Keratinocyte (primary cell): ENCODE measurements around the gene GNPNAT1. TPM values are rescaled to one million over a fixed set of nuclear protein-coding genes. Genes with fewer than 3 reads are reported as not detected.

Experiments
- DNase-seq: peaks from one replicate; pipeline ENCODE4 v3.0.0-alpha.2; 2011; ENCODE audit warnings: low read depth, missing footprints, low spot score
- FAIRE-seq: peaks from 2 replicates; lab custom pipeline; 2011; peaks lifted over from hg19 to GRCh38; lab: Jason Lieb, UNC
- H2AFZ ChIP-seq: 2 replicates; pipeline ENCODE4 v1.6.0; 2012; ENCODE audit warnings: low read length, control low read depth, inconsistent platforms; ENCODE audit not compliant: control insufficient read depth
- H3K27ac ChIP-seq: 2 replicates; pipeline ENCODE4 v1.5.1; 2011; ENCODE audit warnings: low read length; ENCODE audit not compliant: control insufficient read depth, insufficient read depth
- H3K27me3 ChIP-seq: 3 replicates; pipeline ENCODE4 v1.6.0; 2011; ENCODE audit warnings: low read length; ENCODE audit not compliant: control insufficient read depth, insufficient read depth; ENCODE audit errors: extremely low read depth
- H3K36me3 ChIP-seq, 2 experiments: 2 replicates in 1 of 2; 3 replicates in 1 of 2; pipeline ENCODE4 v1.5.1; 2011; ENCODE audit warnings: low read length in 2 of 2, mild to moderate bottlenecking in 1 of 2; ENCODE audit not compliant: control insufficient read depth in 2 of 2, insufficient read depth in 2 of 2; ENCODE audit errors: extremely low read depth in 1 of 2
- H3K4me1 ChIP-seq: 3 replicates; pipeline ENCODE4 v1.5.1; 2011; ENCODE audit warnings: low read length; ENCODE audit not compliant: control insufficient read depth, insufficient read depth; ENCODE audit errors: extremely low read depth
- H3K4me2 ChIP-seq: 3 replicates; pipeline ENCODE4 v1.6.0; 2011; ENCODE audit warnings: low read depth, low read length; ENCODE audit not compliant: control insufficient read depth, insufficient read depth; ENCODE audit errors: extremely low read depth
- H3K4me3 ChIP-seq, 3 experiments: fragments of 200-600 bp in 1 of 3; sonication (generic) in 1 of 3; 2 replicates in 2 of 3; 3 replicates in 1 of 3; pipeline ENCODE4 v1.5.1; 2011 to 2016; ENCODE audit warnings: low read length in 3 of 3, mild to moderate bottlenecking in 3 of 3, control low read depth in 2 of 3, inconsistent platforms in 1 of 3, low read depth in 1 of 3, mixed read lengths in 1 of 3, mixed run types in 1 of 3, moderate library complexity in 1 of 3; ENCODE audit not compliant: control insufficient read depth in 2 of 3, insufficient read depth in 2 of 3; ENCODE audit errors: extremely low read depth in 1 of 3
- H3K79me2 ChIP-seq: 2 replicates; pipeline ENCODE4 v1.6.0; 2012; ENCODE audit warnings: low read length; ENCODE audit not compliant: control insufficient read depth, insufficient read depth
- H3K9ac ChIP-seq: 3 replicates; pipeline ENCODE4 v1.6.0; 2011; ENCODE audit warnings: low read length; ENCODE audit not compliant: control insufficient read depth, insufficient read depth; ENCODE audit errors: extremely low read depth
- H3K9me1 ChIP-seq: 3 replicates; pipeline ENCODE4 v1.6.0; 2011; ENCODE audit warnings: low read length; ENCODE audit not compliant: control insufficient read depth, insufficient read depth; ENCODE audit errors: extremely low read depth
- H3K9me3 ChIP-seq: 2 replicates; pipeline ENCODE4 v1.5.1; 2012; ENCODE audit warnings: low read depth, low read length; ENCODE audit not compliant: control insufficient read depth
- H4K20me1 ChIP-seq: 3 replicates; pipeline ENCODE4 v1.6.0; 2011; ENCODE audit warnings: low read length; ENCODE audit not compliant: control insufficient read depth, insufficient read depth; ENCODE audit errors: extremely low read depth
- CTCF ChIP-seq, 3 experiments: IDR thresholded peaks in 1 of 3; conservative IDR thresholded peaks in 1 of 3; optimal IDR thresholded peaks in 1 of 3; 2 replicates in 2 of 3; 3 replicates in 1 of 3; pipeline versions ENCODE3 to v1.5.1; 2011; ENCODE audit warnings: low read length in 3 of 3, mild to moderate bottlenecking in 3 of 3, moderate library complexity in 2 of 3, control low read depth in 1 of 3, inconsistent platforms in 1 of 3; ENCODE audit not compliant: insufficient read depth in 2 of 3; ENCODE audit errors: extremely low read depth in 1 of 3
- EZH2 ChIP-seq: IDR thresholded peaks from one replicate; pipeline ENCODE4 v1.6.1; 2012; ENCODE audit warnings: inconsistent platforms, mild to moderate bottlenecking, low read length, moderate library complexity
- dilution Hi-C: fragments of 300-500 bp; cut with MboI; formaldehyde crosslinking; loops from one replicate; pipeline ENCODE4 v1.7.0; 2020; ENCODE audit warnings: low sequenced_read_pairs; ENCODE audit not compliant: extremely low pct_ligation_motif_present
- polyA plus RNA-seq, 5 experiments: library from polyadenylated mRNA; depleted of rRNA in 3 of 5; stranded (reverse) in 3 of 5; stranded (forward) in 1 of 5; unstranded in 1 of 5; fragments of >200 nt; gene quantifications; 1 replicate in 1 of 5; 2 replicates in 3 of 5; 3 replicates in 1 of 5; pipeline versions ENCODE4 v1.2.1 to v1.2.3, GENCODE V29; 2011 to 2012; ENCODE audit warnings: missing spikeins in 2 of 5, low read depth in 1 of 5, low replicate concordance in 1 of 5

Gene GNPNAT1
- polyA plus RNA-seq, 1 donor (not counting 4 experiments of a cell fraction or from before 2014, with no cell fraction given) = 45.5 TPM

- H4K20me1 ChIP-seq = no peaks in the 10 kb centered on the region
- peak overlapping the region; percentile 43 for H3K27ac ChIP-seq
- FAIRE-seq = peak; percentile 32
- no peaks in the 10 kb centered on the region for H3K36me3 ChIP-seq
- peaks cover 16% of the 10 kb centered on the region for H3K4me1 ChIP-seq
- H3K9me3 ChIP-seq = no peaks in the 10 kb centered on the region
- dilution Hi-C loops = no loop called here
- H3K27me3 ChIP-seq = no peaks in the 10 kb centered on the region
- DNase-seq = peak; percentile 44
- H3K79me2 ChIP-seq = no peaks in the 10 kb centered on the region
- no peak overlapping the region for H3K9ac ChIP-seq
- H3K4me2 ChIP-seq = peak overlapping the region; percentile 74
- no peaks in the 10 kb centered on the region for H3K9me1 ChIP-seq
- H3K4me3 ChIP-seq = no peak overlapping the region
- TF ChIP-seq EZH2 (no peak), CTCF (optimal IDR thresholded peaks at IDR 0.05 in 1 of 3, IDR thresholded peaks at IDR 0.05 in 1 of 3, conservative IDR thresholded peaks at IDR 0.05 in 1 of 3; ENCODE audit: extremely low read depth in 1 of 3, insufficient read depth in 2 of 3, low read length in 3 of 3) (no peak)
- peak overlapping the region; percentile 79 for H2AFZ ChIP-seq
Measured at GRCh38 chr14:52835122-52835903, 43.9 kb upstream of the GNPNAT1 start.

- H2AFZ ChIP-seq = no peak overlapping the region
- H3K36me3 ChIP-seq = no peaks in the 10 kb centered on the region
- peaks cover 16% of the 10 kb centered on the region for H3K4me1 ChIP-seq
- dilution Hi-C loops = no loop called here
- H3K79me2 ChIP-seq = no peaks in the 10 kb centered on the region
- H4K20me1 ChIP-seq = no peaks in the 10 kb centered on the region
- H3K27ac ChIP-seq = no peak overlapping the region
- no peak overlapping the region for H3K4me2 ChIP-seq
- no peaks in the 10 kb centered on the region for H3K9me3 ChIP-seq
- H3K9me1 ChIP-seq = no peaks in the 10 kb centered on the region
- no peaks in the 10 kb centered on the region for H3K27me3 ChIP-seq
- no peak overlapping the region for H3K4me3 ChIP-seq
- peak; percentile 28 for DNase-seq
- TF ChIP-seq EZH2 (no peak), CTCF (optimal IDR thresholded peaks at IDR 0.05 in 1 of 3, IDR thresholded peaks at IDR 0.05 in 1 of 3, conservative IDR thresholded peaks at IDR 0.05 in 1 of 3; ENCODE audit: extremely low read depth in 1 of 3, insufficient read depth in 2 of 3, low read length in 3 of 3) (no peak)
- peak; percentile 84 for FAIRE-seq
- H3K9ac ChIP-seq = no peak overlapping the region
Measured at GRCh38 chr14:52834440-52834842, 43.0 kb upstream of the GNPNAT1 start.
